Epithelial cell of proximal tubule (primary cell): Measurements from ENCODE around the gene KCNT1. TPM values are rescaled to one million over a fixed set of nuclear protein-coding genes. Genes with fewer than 3 reads are reported as not detected.

Experiments
- DNase-seq: peaks from one replicate; pipeline ENCODE4 v3.0.0-alpha.2; 2011; ENCODE audit warnings: low read depth
- H3K4me3 ChIP-seq: 2 replicates; pipeline ENCODE4 v1.5.1; 2011; ENCODE audit warnings: low read depth, mild to moderate bottlenecking, low read length
- CTCF ChIP-seq: conservative IDR thresholded peaks from 2 replicates; pipeline ENCODE4 v1.5.1; 2012; ENCODE audit warnings: low read depth, mild to moderate bottlenecking, low read length
- total RNA-seq: library from RNA; depleted of rRNA; stranded (reverse); fragments of >200 nt; gene quantifications from 2 replicates; pipeline ENCODE4 v1.2.3, GENCODE V29; 2015

The KCNT1 gene
- total RNA-seq, 1 donor from 2014 or later: not detected

- no peak for DNase-seq
- H3K4me3 ChIP-seq: no peak overlapping the region
- TF ChIP-seq CTCF: no peak
Measured at GRCh38 chr9:135813671-135814290, 111.8 kb downstream of the KCNT1 start.

- TF ChIP-seq CTCF: no peak
- H3K4me3 ChIP-seq: no peak overlapping the region
- no peak for DNase-seq
Measured at GRCh38 chr9:135814421-135815095, 112.6 kb downstream of the KCNT1 start.

GRCh38 chr9:135815413-135815812 lies 113.4 kb downstream of the KCNT1 start:
- TF ChIP-seq CTCF: no peak
- DNase-seq: no peak

GRCh38 chr9:135815830-135816650 lies 114.1 kb downstream of the KCNT1 start:
- no peak overlapping the region for H3K4me3 ChIP-seq
- no peak for DNase-seq
- no peak for TF ChIP-seq CTCF

More at GRCh38 chr9:135815413-135815812, 113.4 kb downstream of the KCNT1 start:
- no peak overlapping the region for H3K4me3 ChIP-seq

- no peak overlapping the region for H3K4me3 ChIP-seq
- no peak for DNase-seq
- TF ChIP-seq CTCF: no peak
Measured at GRCh38 chr9:135816651-135816970, 114.6 kb downstream of the KCNT1 start.

GRCh38 chr9:135817951-135818717 lies 116.1 kb downstream of the KCNT1 start:
- DNase-seq: no peak
- no peak overlapping the region for H3K4me3 ChIP-seq
- no peak for TF ChIP-seq CTCF
